HG03521 (cell line): ENCODE data around the gene ABHD17A.
"Not testable (repeated sequence)": the region's sequence is repeated elsewhere in the genome, so short reads cannot be mapped to it uniquely, and the experiment has no call there.

Source experiments
- ATAC-seq: cut with Tn5 transposase; IDR thresholded peaks from one replicate; pipeline ENCODE4 v1.9.1; 2021; ENCODE audit warnings: mild to moderate bottlenecking, moderate library complexity; ENCODE audit not compliant: unreplicated experiment

ABHD17A gene

GRCh38 chr19:1882089-1882785 lies 3.1 kb downstream of the ABHD17A start:
- no peak for ATAC-seq

- not testable (repeated sequence) for ATAC-seq
Observed at GRCh38 chr19:1881393-1882088, 3.8 kb downstream of the ABHD17A start.

GRCh38 chr19:1880611-1881392 lies 4.5 kb downstream of the ABHD17A start:
- no peak for ATAC-seq

- ATAC-seq: not testable (repeated sequence)
Observed at GRCh38 chr19:1879982-1880381, 5.3 kb downstream of the ABHD17A start.

GRCh38 chr19:1878583-1878982 lies 6.7 kb downstream of the ABHD17A start:
- not testable (repeated sequence) for ATAC-seq

- ATAC-seq: not testable (repeated sequence)
Observed at GRCh38 chr19:1877280-1877660, 8.0 kb downstream of the ABHD17A start.

- ATAC-seq: not testable (repeated sequence)
Observed at GRCh38 chr19:1876496-1877279, 8.6 kb downstream of the ABHD17A start.

- peak; percentile 81 for ATAC-seq
Observed at GRCh38 chr19:1875646-1876495, 9.4 kb downstream of the ABHD17A start.

- not testable (repeated sequence) for ATAC-seq
Observed at GRCh38 chr19:1875265-1875645, 10.0 kb downstream of the ABHD17A start.

- ATAC-seq: no peak
Observed at GRCh38 chr19:1874554-1875185, 10.6 kb downstream of the ABHD17A start.

GRCh38 chr19:1873524-1874473 lies 11.5 kb downstream of the ABHD17A start:
- ATAC-seq: no peak

- no peak for ATAC-seq
Observed at GRCh38 chr19:1872807-1873523, 12.3 kb downstream of the ABHD17A start.

- ATAC-seq: no peak
Observed at GRCh38 chr19:1871630-1872029, 13.7 kb downstream of the ABHD17A start.

- no peak for ATAC-seq
Observed at GRCh38 chr19:1871140-1871597, 14.1 kb downstream of the ABHD17A start.

GRCh38 chr19:1868971-1869370 lies 16.3 kb downstream of the ABHD17A start:
- no peak for ATAC-seq

GRCh38 chr19:1867349-1867724 lies 18.0 kb downstream of the ABHD17A start:
- ATAC-seq: no peak

- ATAC-seq: no peak
Observed at GRCh38 chr19:1866693-1867348, 18.5 kb downstream of the ABHD17A start.
